ENCODE data around the gene PPP6R3.

- TF ChIP-seq CTCF (IDR thresholded peaks at IDR 0.05; ENCODE audit: low read length) (no peak), EZH2 (IDR thresholded peaks at IDR 0.05; ENCODE audit: borderline replicate concordance, low read length) (no peak)
Measured at GRCh38 chr11:68414496-68415221, 45.9 kb upstream of the PPP6R3 start.

Data from OCI-LY1 (cell line).